Activated T-helper 17 cell treated with anti-CD3 and anti-CD28 coated beads, Interleukin-2, amount 50 U/mL, for 72 hours (primary cell): Measurements from ENCODE around the gene SORL1. TPM values are rescaled to one million over a fixed set of nuclear protein-coding genes. Genes with fewer than 3 reads are reported as not detected.

Experiments used
- ATAC-seq: fragments of 150-1000 bp; cut with Tn5 transposase; replicated peaks from 2 replicates; pipeline ENCODE4 v1.10.0; 2021; ENCODE audit warnings: mild to moderate bottlenecking, moderate library complexity
- H3K27ac Mint-ChIP-seq: one replicate; pipeline ENCODE4 v1.8.0; 2022; ENCODE audit warnings: mixed read lengths
- H3K27me3 Mint-ChIP-seq: one replicate; pipeline ENCODE4 v1.8.0; 2022; ENCODE audit warnings: mixed read lengths
- H3K36me3 Mint-ChIP-seq: one replicate; pipeline ENCODE4 v1.8.0; 2022; ENCODE audit warnings: low read depth, mild to moderate bottlenecking, mixed read lengths
- H3K4me1 Mint-ChIP-seq: one replicate; pipeline ENCODE4 v1.8.0; 2022; ENCODE audit warnings: mixed read lengths
- H3K4me3 Mint-ChIP-seq: one replicate; pipeline ENCODE4 v1.8.0; 2022; ENCODE audit warnings: mild to moderate bottlenecking, mixed read lengths
- H3K9me3 Mint-ChIP-seq: one replicate; pipeline ENCODE4 v1.8.0; 2022; ENCODE audit warnings: mixed read lengths
- total RNA-seq, 2 donors: library from RNA; stranded (reverse); gene quantifications; one replicate each; pipeline ENCODE4 v1.2.3, GENCODE V29; 2022

Gene SORL1
- total RNA-seq, 2 donors from 2014 or later, result 47.1 to 98.5 TPM

DNA sequence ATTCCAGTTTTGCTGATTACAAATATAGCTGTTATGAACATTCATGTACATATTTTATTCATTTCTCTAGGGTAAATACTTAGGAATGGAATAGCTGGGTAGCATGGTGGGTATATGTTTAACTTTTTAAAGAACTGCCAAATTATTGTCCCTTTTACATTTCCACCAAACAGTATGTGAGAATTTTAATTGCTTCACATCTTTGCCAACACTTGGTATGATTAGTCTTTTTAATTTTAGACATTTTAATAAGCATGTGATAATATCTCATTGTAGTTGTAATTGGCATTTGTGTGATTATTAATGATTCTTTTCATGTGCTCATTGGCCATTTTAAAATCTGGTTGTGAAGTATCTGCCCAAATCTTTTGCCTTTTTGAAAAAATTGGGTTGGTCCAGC lies 73.3 kb downstream of the SORL1 start:
- no peak for ATAC-seq
- Mint-ChIP-seq H3K9me3 (peaks cover 6% of the 10 kb centered on the region), H3K36me3 (peaks cover 97% of the 10 kb centered on the region), H3K27me3 (no peaks in the 10 kb centered on the region), H3K27ac (no peak overlapping the region), H3K4me1 (peaks cover 23% of the 10 kb centered on the region), H3K4me3 (no peak overlapping the region)

GRCh38 chr11:121530257-121530656 lies 78.1 kb downstream of the SORL1 start:
- H3K4me3 Mint-ChIP-seq, result no peak overlapping the region
- no peak for ATAC-seq
- H3K36me3 Mint-ChIP-seq, result peaks cover 96% of the 10 kb centered on the region
- peaks cover 10% of the 10 kb centered on the region for H3K9me3 Mint-ChIP-seq
- H3K27me3 Mint-ChIP-seq, result no peaks in the 10 kb centered on the region
- peaks cover 11% of the 10 kb centered on the region for H3K4me1 Mint-ChIP-seq
- H3K27ac Mint-ChIP-seq, result no peak overlapping the region

DNA sequence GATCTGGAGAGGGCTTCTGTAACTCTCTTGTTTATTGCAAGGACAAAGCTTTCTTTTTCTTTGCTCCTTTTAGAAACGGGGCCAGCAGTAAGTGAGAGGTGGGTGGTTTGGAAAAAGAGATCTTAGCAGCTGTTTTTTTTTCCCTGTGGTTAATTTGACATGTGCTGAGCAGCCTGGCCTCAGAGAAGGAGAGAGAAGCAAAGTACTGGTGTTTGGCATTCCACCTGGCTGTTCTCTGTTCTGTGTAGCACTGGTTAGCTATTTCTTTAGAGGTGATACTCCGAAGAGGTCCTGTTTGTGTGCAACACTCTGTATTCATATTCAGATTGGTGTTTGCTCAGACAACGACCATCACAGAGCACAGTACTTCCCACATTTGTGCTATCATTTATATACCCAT lies 81.5 kb downstream of the SORL1 start:
- Mint-ChIP-seq H3K9me3 (peaks cover 10% of the 10 kb centered on the region), H3K4me3 (peak overlapping the region; percentile 10), H3K36me3 (peaks cover 96% of the 10 kb centered on the region), H3K27me3 (no peaks in the 10 kb centered on the region), H3K4me1 (peaks cover 22% of the 10 kb centered on the region), H3K27ac (peak overlapping the region; percentile 13)
- no peak for ATAC-seq

DNA sequence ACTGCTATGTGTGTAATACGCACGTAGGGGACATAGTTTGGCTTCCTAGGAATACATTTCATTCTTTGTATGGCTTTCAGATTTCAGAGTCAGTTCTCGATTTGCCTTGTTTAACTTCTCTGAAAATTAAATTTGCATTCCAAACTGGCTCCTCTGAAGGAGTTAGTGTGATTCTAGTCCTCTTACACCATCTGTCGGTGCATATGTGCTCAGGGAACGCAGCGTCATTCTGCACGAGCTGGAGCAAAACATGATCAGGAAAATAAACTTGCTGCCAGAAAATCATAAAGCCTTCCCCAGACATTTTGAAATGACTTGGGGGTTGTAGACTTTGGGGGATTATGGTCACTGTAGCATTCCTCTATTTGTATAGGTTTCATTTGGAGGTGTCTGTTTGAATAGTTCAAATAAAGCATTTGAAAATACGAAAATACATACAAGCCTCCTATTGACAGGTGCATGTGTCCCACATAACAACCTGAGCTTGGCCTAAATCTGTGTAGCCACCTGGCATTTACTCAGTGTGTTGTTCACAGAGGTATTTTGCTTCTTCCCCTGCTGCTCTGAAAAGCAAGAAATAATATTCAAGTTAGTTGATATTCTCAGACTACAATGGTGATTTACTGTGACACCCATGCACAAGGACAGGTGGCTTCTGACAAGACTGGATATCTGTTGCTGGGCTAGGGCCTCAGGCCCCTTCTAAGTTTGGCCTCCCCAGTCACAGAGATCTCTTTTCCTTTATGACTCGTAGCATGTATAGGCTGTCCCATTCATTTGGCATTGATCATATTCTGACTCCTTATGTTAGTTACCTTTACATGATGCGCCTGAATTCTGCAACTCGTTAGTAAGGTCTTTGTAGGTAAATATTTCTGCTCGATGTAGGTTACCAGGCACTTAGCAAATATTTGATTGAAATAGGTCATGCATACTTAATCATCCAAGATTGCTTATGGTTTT lies 82.3 kb downstream of the SORL1 start:
- Mint-ChIP-seq H3K9me3 (peaks cover 10% of the 10 kb centered on the region), H3K27ac (no peak overlapping the region), H3K36me3 (peaks cover 94% of the 10 kb centered on the region), H3K4me1 (peaks cover 27% of the 10 kb centered on the region), H3K4me3 (no peak overlapping the region), H3K27me3 (no peaks in the 10 kb centered on the region)
- peak; percentile 28 for ATAC-seq

DNA sequence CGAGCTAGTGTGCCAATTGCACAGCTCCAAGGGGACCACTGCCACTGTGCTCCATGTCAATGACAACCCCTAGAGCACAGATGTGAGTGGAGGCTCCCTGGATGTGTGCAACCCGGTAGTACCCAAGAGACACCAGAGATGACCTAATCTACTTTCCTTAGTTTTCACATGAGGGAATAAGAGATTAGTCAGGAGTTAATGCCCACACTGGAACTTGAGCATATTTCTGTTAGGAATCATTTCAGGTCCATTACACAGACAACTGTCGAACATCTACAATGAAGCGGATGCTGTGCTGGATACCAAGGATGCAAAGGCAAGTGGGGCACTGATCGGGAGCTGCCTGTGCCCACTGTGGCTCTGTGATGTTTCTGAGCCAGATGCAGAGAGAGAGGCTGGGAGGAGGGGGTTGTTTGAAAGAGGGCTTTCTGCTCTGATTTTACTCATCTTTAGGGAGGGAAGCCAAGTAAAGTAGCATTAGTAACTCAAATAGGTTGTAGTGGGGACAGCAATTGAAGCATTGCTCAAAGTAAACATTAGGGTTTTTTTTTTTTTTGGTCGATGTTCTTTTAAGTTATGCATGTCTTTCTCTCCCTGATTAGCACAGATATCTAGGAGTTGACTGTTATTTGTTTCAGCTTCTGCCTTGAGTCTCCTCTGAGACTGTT lies 83.1 kb downstream of the SORL1 start:
- no peak for ATAC-seq
- Mint-ChIP-seq H3K27me3 (no peaks in the 10 kb centered on the region), H3K9me3 (peaks cover 5% of the 10 kb centered on the region), H3K36me3 (peaks cover 91% of the 10 kb centered on the region), H3K4me3 (no peak overlapping the region), H3K4me1 (peaks cover 31% of the 10 kb centered on the region), H3K27ac (peak overlapping the region; percentile 29)

- Mint-ChIP-seq H3K4me1 (peaks cover 31% of the 10 kb centered on the region), H3K9me3 (no peaks in the 10 kb centered on the region), H3K27me3 (no peaks in the 10 kb centered on the region), H3K4me3 (no peak overlapping the region), H3K36me3 (peaks cover 91% of the 10 kb centered on the region), H3K27ac (peak overlapping the region; percentile 29)
- ATAC-seq, result no peak
Observed at GRCh38 chr11:121536126-121536525, 84.0 kb downstream of the SORL1 start.

DNA sequence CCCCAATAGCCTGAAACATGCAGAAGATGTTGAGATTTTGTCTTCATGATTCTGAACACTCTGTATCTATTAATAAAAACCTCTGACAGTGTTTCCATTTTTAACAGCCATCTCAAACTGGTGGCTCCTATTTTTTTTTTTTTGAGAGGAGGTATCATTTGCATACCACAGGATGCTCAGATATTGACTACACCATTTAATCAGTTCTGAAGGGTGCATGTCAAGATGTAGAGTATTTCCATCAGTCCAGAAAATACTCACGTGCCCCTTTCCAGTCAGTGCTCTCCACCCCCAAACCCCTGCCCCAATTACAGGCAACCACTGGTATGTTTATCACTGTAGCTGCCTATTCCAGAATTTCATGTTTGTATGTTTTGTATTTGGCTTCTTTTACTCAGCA lies 85.9 kb downstream of the SORL1 start:
- no peaks in the 10 kb centered on the region for H3K9me3 Mint-ChIP-seq
- peaks cover 93% of the 10 kb centered on the region for H3K36me3 Mint-ChIP-seq
- ATAC-seq, result peak; percentile 68

GRCh38 chr11:121539000-121539399 lies 86.9 kb downstream of the SORL1 start:
- H3K4me3 Mint-ChIP-seq, result peak overlapping the region; percentile 51

More for the DNA sequence above, 85.9 kb downstream of the SORL1 start:
- Mint-ChIP-seq H3K4me1 (peaks cover 31% of the 10 kb centered on the region), H3K27me3 (no peaks in the 10 kb centered on the region), H3K27ac (peak overlapping the region; percentile 41), H3K4me3 (peak overlapping the region; percentile 51)

GRCh38 chr11:121540627-121541026 lies 88.5 kb downstream of the SORL1 start:
- Mint-ChIP-seq H3K27me3 (no peaks in the 10 kb centered on the region), H3K4me3 (peak overlapping the region; percentile 50), H3K27ac (peak overlapping the region; percentile 63), H3K36me3 (peaks cover 93% of the 10 kb centered on the region), H3K9me3 (no peaks in the 10 kb centered on the region), H3K4me1 (peaks cover 49% of the 10 kb centered on the region)
- ATAC-seq, result peak; percentile 55

More at GRCh38 chr11:121539000-121539399, 86.9 kb downstream of the SORL1 start:
- H3K9me3 Mint-ChIP-seq, result no peaks in the 10 kb centered on the region
- H3K27ac Mint-ChIP-seq, result peak overlapping the region; percentile 49
- ATAC-seq, result peak; percentile 62
- H3K27me3 Mint-ChIP-seq, result no peaks in the 10 kb centered on the region
- H3K36me3 Mint-ChIP-seq, result peaks cover 93% of the 10 kb centered on the region
- H3K4me1 Mint-ChIP-seq, result peaks cover 33% of the 10 kb centered on the region

DNA sequence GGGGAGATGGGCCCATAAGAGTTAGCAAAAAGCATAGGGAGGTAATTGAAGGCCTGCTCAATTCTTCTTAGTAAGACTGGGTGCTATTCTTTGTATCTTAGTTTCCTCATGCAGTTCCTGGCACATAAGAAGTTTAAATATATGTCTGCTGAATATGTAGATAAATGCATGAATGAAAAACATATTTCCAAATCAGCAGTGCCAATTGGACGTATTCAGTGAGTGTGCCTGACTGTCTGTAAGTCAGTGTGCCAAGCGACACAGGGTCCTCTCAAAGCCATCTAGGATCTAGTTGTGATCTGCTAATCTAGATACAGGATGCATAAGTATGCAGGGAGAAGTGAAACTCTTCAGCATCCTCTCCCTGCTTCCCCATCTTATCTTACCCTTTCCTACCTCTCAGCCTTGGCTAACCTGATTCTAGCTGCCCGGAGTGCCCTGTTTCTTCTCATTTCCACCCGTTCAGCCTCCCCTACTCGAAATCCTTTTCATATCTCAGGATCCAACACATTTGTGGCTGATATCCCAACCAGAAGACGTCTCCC lies 91.8 kb downstream of the SORL1 start:
- H3K4me3 Mint-ChIP-seq, result peak overlapping the region; percentile 0
- H3K27me3 Mint-ChIP-seq, result no peaks in the 10 kb centered on the region
- H3K4me1 Mint-ChIP-seq, result peaks cover 39% of the 10 kb centered on the region
- H3K27ac Mint-ChIP-seq, result peak overlapping the region; percentile 53
- peaks cover 94% of the 10 kb centered on the region for H3K36me3 Mint-ChIP-seq
- ATAC-seq, result no peak
- no peaks in the 10 kb centered on the region for H3K9me3 Mint-ChIP-seq

DNA sequence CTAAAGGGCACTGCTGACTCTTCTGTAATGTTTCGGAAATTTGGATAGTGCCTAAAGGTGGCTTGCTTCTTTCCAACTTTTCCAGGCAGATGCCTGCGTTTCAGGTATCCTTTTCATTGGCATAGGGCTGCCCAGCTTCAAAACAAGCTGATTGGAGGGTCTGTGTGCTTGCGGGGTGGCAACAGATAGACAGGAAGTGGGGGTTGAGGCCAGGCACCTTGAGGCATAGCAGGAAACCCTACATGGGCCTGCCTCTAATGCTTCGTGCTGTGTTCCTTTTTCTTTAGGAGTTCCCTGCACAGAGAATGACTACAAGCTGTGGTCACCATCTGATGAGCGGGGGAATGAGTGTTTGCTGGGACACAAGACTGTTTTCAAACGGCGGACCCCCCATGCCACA lies 92.8 kb downstream of the SORL1 start:
- ATAC-seq, result peak; percentile 53
- Mint-ChIP-seq H3K36me3 (peaks cover 92% of the 10 kb centered on the region), H3K27me3 (no peaks in the 10 kb centered on the region), H3K27ac (peak overlapping the region; percentile 18), H3K4me1 (peaks cover 33% of the 10 kb centered on the region), H3K4me3 (peak overlapping the region; percentile 0), H3K9me3 (no peaks in the 10 kb centered on the region)

DNA sequence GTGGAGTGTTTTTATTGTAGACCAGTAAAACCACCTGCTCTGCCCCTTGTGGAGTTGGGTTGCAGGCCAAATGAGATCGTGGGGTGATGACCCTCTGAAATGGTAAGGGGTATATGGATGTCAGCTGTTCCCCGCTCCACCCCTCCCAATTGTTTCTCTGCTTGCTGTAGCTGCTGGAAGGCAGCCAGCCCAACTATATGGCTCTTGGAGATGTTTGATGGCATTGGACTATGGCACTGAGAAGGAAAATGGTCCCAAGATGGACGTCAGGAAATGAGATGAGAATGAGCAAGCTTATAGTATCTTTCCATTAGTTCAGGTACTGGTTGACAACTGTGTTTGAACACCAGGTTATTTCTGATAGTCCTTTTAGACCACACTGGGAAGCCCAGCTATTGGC lies 95.5 kb downstream of the SORL1 start:
- Mint-ChIP-seq H3K9me3 (no peaks in the 10 kb centered on the region), H3K36me3 (peaks cover 90% of the 10 kb centered on the region), H3K27me3 (no peaks in the 10 kb centered on the region), H3K4me1 (peaks cover 31% of the 10 kb centered on the region), H3K4me3 (no peak overlapping the region), H3K27ac (peak overlapping the region; percentile 24)
- ATAC-seq, result no peak

DNA sequence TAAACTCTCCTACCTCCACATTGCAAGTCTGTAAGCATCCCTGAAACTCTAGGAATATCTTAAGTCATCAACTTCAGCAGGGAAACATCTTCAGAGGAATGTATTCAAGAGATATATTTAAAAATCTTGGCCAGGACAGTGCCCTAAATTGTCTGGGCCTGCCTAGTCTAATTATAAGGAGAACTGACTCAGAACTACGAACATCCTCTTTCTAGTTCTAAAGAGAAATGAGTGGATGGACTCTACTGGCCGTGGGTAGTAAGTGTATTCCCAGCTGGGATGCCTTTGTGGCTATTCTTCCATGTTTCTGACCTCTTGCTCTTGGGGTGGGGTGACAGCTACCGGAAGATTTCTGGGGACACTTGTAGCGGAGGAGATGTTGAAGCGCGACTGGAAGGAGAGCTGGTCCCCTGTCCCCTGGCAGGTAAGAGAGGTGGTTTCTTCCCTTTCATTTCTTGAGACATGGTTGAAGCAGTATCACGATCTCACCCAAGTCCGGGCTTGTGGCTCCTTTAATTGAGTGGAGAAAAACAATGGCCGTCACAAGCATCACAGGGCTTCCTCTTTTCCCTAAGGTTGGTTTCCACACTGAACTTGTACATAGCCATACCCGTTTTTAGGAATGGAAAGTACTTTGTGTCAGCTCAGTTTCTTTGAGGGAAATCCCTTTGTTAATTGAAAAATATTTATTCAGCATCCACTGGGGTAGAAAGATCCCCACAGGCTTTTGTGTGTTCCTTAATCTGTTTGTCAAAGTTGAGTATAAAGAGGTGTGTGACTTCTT lies 98.3 kb downstream of the SORL1 start:
- H3K36me3 Mint-ChIP-seq, result peaks cover 88% of the 10 kb centered on the region
- no peak for ATAC-seq
- no peak overlapping the region for H3K4me3 Mint-ChIP-seq
- H3K4me1 Mint-ChIP-seq, result peaks cover 15% of the 10 kb centered on the region
- peak overlapping the region; percentile 70 for H3K27ac Mint-ChIP-seq
- H3K27me3 Mint-ChIP-seq, result no peaks in the 10 kb centered on the region
- H3K9me3 Mint-ChIP-seq, result no peaks in the 10 kb centered on the region

GRCh38 chr11:121551463-121551862 lies 99.3 kb downstream of the SORL1 start:
- Mint-ChIP-seq H3K27ac (peak overlapping the region; percentile 63), H3K4me1 (peaks cover 15% of the 10 kb centered on the region), H3K27me3 (no peaks in the 10 kb centered on the region), H3K4me3 (no peak overlapping the region), H3K9me3 (no peaks in the 10 kb centered on the region), H3K36me3 (peaks cover 88% of the 10 kb centered on the region)
- peak; percentile 65 for ATAC-seq
